GM18507 (cell line): Measurements from ENCODE around the gene DAPK1.

Experiments
- DNase-seq: peaks from one replicate; pipeline ENCODE4 v3.0.0; 2011; ENCODE audit warnings: low read depth; ENCODE audit not compliant: insufficient read length; ENCODE audit errors: extremely low spot score
- FAIRE-seq: peaks from 2 replicates; lab custom pipeline; 2011; peaks lifted over from hg19 to GRCh38; lab: Jason Lieb, UNC

DAPK1 gene

GRCh38 chr9:87497604-87498045 is at the start of gene DAPK1:
TSS of gene DAPK1 (plus strand) at chr9:87497867. CDS start at chr9:87499078, 1,211 bp downstream.
- no peak for DNase-seq

GRCh38 chr9:87451149-87451548 is 46.5 kb upstream of the DAPK1 start:
- FAIRE-seq (no peak), DNase-seq (no peak)

More at GRCh38 chr9:87497604-87498045, at the start of gene DAPK1:
- FAIRE-seq = no peak

GRCh38 chr9:87455407-87455806 is 42.3 kb upstream of the DAPK1 start:
- no peak for DNase-seq
- FAIRE-seq = no peak

- no peak for DNase-seq
- FAIRE-seq = no peak
Measured at GRCh38 chr9:87461256-87461655, 36.4 kb upstream of the DAPK1 start.

- FAIRE-seq = peak; percentile 77
- no peak for DNase-seq
Measured at GRCh38 chr9:87464110-87464991, 33.3 kb upstream of the DAPK1 start.

- DNase-seq = no peak
- no peak for FAIRE-seq
Measured at GRCh38 chr9:87464992-87465378, 32.7 kb upstream of the DAPK1 start.

- FAIRE-seq = no peak
- no peak for DNase-seq
Measured at GRCh38 chr9:87465816-87466215, 31.9 kb upstream of the DAPK1 start.

- no peak for DNase-seq
- no peak for FAIRE-seq
Measured at GRCh38 chr9:87467187-87467586, 30.5 kb upstream of the DAPK1 start.

- no peak for FAIRE-seq
- DNase-seq = no peak
Measured at GRCh38 chr9:87469793-87470465, 27.7 kb upstream of the DAPK1 start.

GRCh38 chr9:87471746-87472145 is 25.9 kb upstream of the DAPK1 start:
- DNase-seq = no peak
- no peak for FAIRE-seq

GRCh38 chr9:87475463-87475862 is 22.2 kb upstream of the DAPK1 start:
- FAIRE-seq (no peak), DNase-seq (no peak)

GRCh38 chr9:87478226-87478992 is 19.3 kb upstream of the DAPK1 start:
- DNase-seq (no peak), FAIRE-seq (no peak)

GRCh38 chr9:87479801-87480201 is 17.9 kb upstream of the DAPK1 start:
- peak; percentile 98 for FAIRE-seq
- DNase-seq = peak; percentile 48

- FAIRE-seq (no peak), DNase-seq (no peak)
Measured at GRCh38 chr9:87481890-87482855, 15.5 kb upstream of the DAPK1 start.

GRCh38 chr9:87490225-87490624 is 7.4 kb upstream of the DAPK1 start:
- FAIRE-seq (no peak), DNase-seq (no peak)

- DNase-seq (no peak), FAIRE-seq (no peak)
Measured at GRCh38 chr9:87490907-87491306, 6.8 kb upstream of the DAPK1 start.

- FAIRE-seq (no peak), DNase-seq (no peak)
Measured at GRCh38 chr9:87491523-87491922, 6.1 kb upstream of the DAPK1 start.

GRCh38 chr9:87492642-87493041 is 5.0 kb upstream of the DAPK1 start:
- FAIRE-seq (no peak), DNase-seq (no peak)

GRCh38 chr9:87494970-87495471 is 2.6 kb upstream of the DAPK1 start:
- no peak for DNase-seq
- FAIRE-seq = peak; percentile 62
